HepG2 (cell line): ENCODE results near the gene TLCD3B. TPM values are rescaled to one million over a fixed set of nuclear protein-coding genes. Genes with fewer than 3 reads are reported as not detected.

Source experiments
- ELF3 ChIP-seq: IDR thresholded peaks from 2 replicates; pipeline ENCODE4 v1.6.1; 2016; ENCODE audit warnings: missing genetic modification reagents, missing compliant biosample characterization
- KLF6 ChIP-seq: IDR thresholded peaks from 2 replicates; pipeline ENCODE4 v1.8.0; 2016; ENCODE audit warnings: missing biosample characterization, missing genetic modification reagents
- POLR2AphosphoS5 ChIP-seq: IDR thresholded peaks from 2 replicates; pipeline ENCODE4 v1.6.1; 2012; ENCODE audit warnings: low read depth, low read length
- PRDM15 ChIP-seq: sonication (generic); formaldehyde crosslinking; IDR thresholded peaks from 2 replicates; pipeline ENCODE4 v1.4.0; 2020; ENCODE audit warnings: missing genetic modification reagents
- ZBTB40 ChIP-seq, 2 experiments: fragments of 450-650 bp in 1 of 2; sonication (generic) in 1 of 2; formaldehyde crosslinking in 1 of 2; IDR thresholded peaks; 2 replicates each; pipeline versions ENCODE4 v1.6.1 to v1.8.0; 2016 to 2022; ENCODE audit warnings: antibody characterized with exemption in 1 of 2, mild to moderate bottlenecking in 1 of 2, missing genetic modification reagents in 1 of 2
- ZNF24 ChIP-seq: fragments of 450-650 bp; IDR thresholded peaks from 2 replicates; pipeline ENCODE4 v1.6.1; 2017; ENCODE audit warnings: antibody characterized with exemption, mild to moderate bottlenecking
- ZNF275 ChIP-seq: sonication (generic); formaldehyde crosslinking; IDR thresholded peaks from 2 replicates; pipeline ENCODE4 v1.8.0; 2022; ENCODE audit warnings: missing genetic modification reagents, mild to moderate bottlenecking, inconsistent platforms, borderline replicate concordance
- ZNF280B ChIP-seq: sonication (generic); formaldehyde crosslinking; IDR thresholded peaks from 2 replicates; pipeline ENCODE4 v1.5.0; 2020; ENCODE audit warnings: missing genetic modification reagents, mild to moderate bottlenecking, borderline replicate concordance
- ZNF441 ChIP-seq: sonication (generic); formaldehyde crosslinking; IDR thresholded peaks from 2 replicates; pipeline ENCODE4 v1.7.0; 2021; ENCODE audit warnings: missing genetic modification reagents, borderline replicate concordance
- ZNF614 ChIP-seq: IDR thresholded peaks from 2 replicates; pipeline ENCODE4 v1.6.1; 2018; ENCODE audit warnings: missing biosample characterization, missing genetic modification reagents, inconsistent platforms, borderline replicate concordance
- ZNF780A ChIP-seq: sonication (generic); formaldehyde crosslinking; IDR thresholded peaks from 2 replicates; pipeline ENCODE4 v1.8.0; 2022; ENCODE audit warnings: mild to moderate bottlenecking, missing genetic modification reagents, moderate library complexity
- polyA plus RNA-seq, 8 experiments: library from polyadenylated mRNA; depleted of rRNA in 3 of 8; stranded (reverse) in 7 of 8; unstranded in 1 of 8; fragments of >200 nt; fragmentation: Illumina TruSeq in 4 of 8; extraction: Trizol in 4 of 8; gene quantifications; 2 replicates each; pipeline versions ENCODE4 v1.2.1 to v1.2.3, GENCODE V29; 2011 to 2016; ENCODE audit warnings: low read depth in 4 of 8, missing spikeins in 1 of 8, mixed read lengths in 1 of 8; ENCODE audit not compliant: insufficient read depth in 1 of 8
- total RNA-seq, 5 experiments: library from RNA; depleted of rRNA; stranded (reverse); fragments of >200 nt; fragmentation: Illumina TruSeq; extraction: Trizol; gene quantifications; 2 replicates each; pipeline ENCODE4 v1.2.3, GENCODE V29; 2016; ENCODE audit warnings: low read depth in 1 of 5

The TLCD3B gene
- total and polyA plus RNA-seq, 2 of the 13 experiments (the other 11 are each of a cell fraction or from before 2014, with no cell fraction given) = not detected

- TF ChIP-seq ZBTB40 (IDR thresholded peaks at IDR 0.05) (no peak), ZBTB40 (CRISPR knock-in tag; IDR thresholded peaks at IDR 0.05) (peak; percentile 44; the same call in 1 of the 2 replicates), KLF6 (CRISPR knock-in tag) (peak; percentile 28; the same call in 1 of the 2 replicates), ZNF441 (CRISPR knock-in tag) (peak; percentile 49; the same call in 1 of the 2 replicates), POLR2AphosphoS5 (peak; percentile 91), ZNF275 (CRISPR knock-in tag) (peak; percentile 79; the same call in 1 of the 2 replicates), ZNF24 (no peak), PRDM15 (CRISPR knock-in tag) (no peak), ZNF280B (CRISPR knock-in tag) (peak; percentile 85; the same call in 1 of the 2 replicates), ZNF780A (no peak), ZNF614 (peak; percentile 85; the same call in 1 of the 2 replicates), ELF3 (CRISPR knock-in tag) (peak; percentile 21; the same call in 1 of the 2 replicates)
These were observed 33.0 kb upstream of the TLCD3B start (continued) for GRCh38 chr16:30063893-30064728.
